K562 (cell line): ENCODE results near the gene KCNJ14. TPM values are rescaled to one million over a fixed set of nuclear protein-coding genes. Genes with fewer than 3 reads are reported as not detected.

Source experiments
- CAMTA2 ChIP-seq: fragments of 250-450 bp; sonication (Bioruptor Pico); conservative IDR thresholded peaks from 2 replicates; pipeline ENCODE4 v1.5.1; 2022
- ESRRA ChIP-seq: fragments of 450-650 bp; IDR thresholded peaks from 2 replicates; pipeline ENCODE4 v1.6.1; 2014; ENCODE audit warnings: low read depth, mild to moderate bottlenecking, moderate library complexity, borderline replicate concordance
- MXI1 ChIP-seq: IDR thresholded peaks from 2 replicates; pipeline ENCODE4 v1.6.1; 2011; ENCODE audit warnings: low read depth, mild to moderate bottlenecking, improper control_type of control experiment, low read length
- SLC30A9 ChIP-seq: fragments of 250-450 bp; sonication (Bioruptor Pico); IDR thresholded peaks from 2 replicates; pipeline ENCODE4 v1.8.0; 2022; ENCODE audit warnings: mild to moderate bottlenecking, moderate library complexity
- ZEB2 ChIP-seq: fragments of 450-650 bp; IDR thresholded peaks from 2 replicates; pipeline ENCODE4 v1.6.1; 2016
- ZNF282 ChIP-seq: sonication (generic); formaldehyde crosslinking; IDR thresholded peaks from 2 replicates; pipeline ENCODE4 v1.8.1; 2023; ENCODE audit warnings: missing genetic modification reagents
- polyA plus RNA-seq, 8 experiments: library from polyadenylated mRNA; depleted of rRNA in 4 of 8; stranded (reverse) in 5 of 8; unstranded in 3 of 8; fragments of >200 nt; fragmentation: Nextera tagmentation in 2 of 8; fragmentation: Illumina TruSeq in 1 of 8; extraction: Ambion mirVana in 2 of 8; extraction: Trizol in 1 of 8; gene quantifications; 2 replicates each; pipeline versions ENCODE4 v1.2.1 to v1.2.3, GENCODE V29; 2011 to 2014; ENCODE audit warnings: inconsistent platforms in 1 of 8, missing spikeins in 1 of 8
- total RNA-seq, 7 experiments: library from RNA; depleted of rRNA in 6 of 7; stranded (reverse); fragments of >200 nt in 6 of 7; fragmentation: Illumina TruSeq in 2 of 7; extraction: Trizol in 2 of 7; gene quantifications; 2 replicates each; pipeline versions ENCODE4 v1.2.1 to v1.2.3, GENCODE V29; 2011 to 2021; ENCODE audit warnings: low replicate concordance in 1 of 7
- TF ChIP-seq, protein P1 (sequence below): sonication (generic); formaldehyde crosslinking; IDR thresholded peaks from 2 replicates; pipeline ENCODE4 v1.8.1; 2023; ENCODE audit warnings: mild to moderate bottlenecking, missing genetic modification reagents
- TF ChIP-seq, protein P2 (sequence below), 2 experiments: fragments of 450-650 bp; IDR thresholded peaks; 2 replicates each; pipeline ENCODE4 v1.6.1; 2016

The KCNJ14 gene
- total and polyA plus RNA-seq, 9 of the 15 experiments (the other 6 are each of a cell fraction or from before 2014, with no cell fraction given), result 0.15 to 1.6 (median 0.49) TPM

DNA sequence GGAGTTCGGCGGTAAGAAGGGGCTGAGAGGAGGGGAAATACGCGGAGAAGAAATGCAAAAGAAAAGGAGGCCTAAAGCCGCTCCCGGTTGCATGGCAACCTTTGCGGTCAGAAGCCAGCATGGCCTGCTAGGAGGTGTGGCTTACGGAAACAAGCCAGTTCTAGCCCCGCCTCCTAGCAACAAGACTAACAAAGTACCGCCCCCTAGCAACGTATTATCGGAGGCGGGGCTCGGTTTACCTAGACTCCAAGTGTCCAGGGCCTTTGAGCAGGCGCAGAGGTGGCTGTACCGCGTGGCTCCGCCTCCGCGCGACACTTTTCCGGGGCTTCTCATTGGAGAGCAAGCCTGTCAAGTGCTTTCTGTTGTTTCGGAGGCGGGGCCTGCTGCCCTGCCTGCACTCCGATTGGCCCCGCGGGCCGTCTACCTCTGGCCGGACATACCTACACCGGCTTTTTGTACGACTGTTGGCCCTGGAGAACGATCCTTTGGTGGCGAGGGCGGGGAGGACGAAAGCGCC lies 13.5 kb downstream of the KCNJ14 start (continued):
- TF ChIP-seq, protein P1, sequence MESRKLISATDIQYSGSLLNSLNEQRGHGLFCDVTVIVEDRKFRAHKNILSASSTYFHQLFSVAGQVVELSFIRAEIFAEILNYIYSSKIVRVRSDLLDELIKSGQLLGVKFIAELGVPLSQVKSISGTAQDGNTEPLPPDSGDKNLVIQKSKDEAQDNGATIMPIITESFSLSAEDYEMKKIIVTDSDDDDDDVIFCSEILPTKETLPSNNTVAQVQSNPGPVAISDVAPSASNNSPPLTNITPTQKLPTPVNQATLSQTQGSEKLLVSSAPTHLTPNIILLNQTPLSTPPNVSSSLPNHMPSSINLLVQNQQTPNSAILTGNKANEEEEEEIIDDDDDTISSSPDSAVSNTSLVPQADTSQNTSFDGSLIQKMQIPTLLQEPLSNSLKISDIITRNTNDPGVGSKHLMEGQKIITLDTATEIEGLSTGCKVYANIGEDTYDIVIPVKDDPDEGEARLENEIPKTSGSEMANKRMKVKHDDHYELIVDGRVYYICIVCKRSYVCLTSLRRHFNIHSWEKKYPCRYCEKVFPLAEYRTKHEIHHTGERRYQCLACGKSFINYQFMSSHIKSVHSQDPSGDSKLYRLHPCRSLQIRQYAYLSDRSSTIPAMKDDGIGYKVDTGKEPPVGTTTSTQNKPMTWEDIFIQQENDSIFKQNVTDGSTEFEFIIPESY (CRISPR knock-in tag), result no peak
- TF ChIP-seq ZNF282 (CRISPR knock-in tag) (no peak), SLC30A9 (CRISPR knock-in tag) (no peak), ESRRA (peak; percentile 96; the same call in 1 of the 2 replicates), MXI1 (peak; percentile 99), ZEB2 (no peak), CAMTA2 (no peak)
- TF ChIP-seq, protein P2, sequence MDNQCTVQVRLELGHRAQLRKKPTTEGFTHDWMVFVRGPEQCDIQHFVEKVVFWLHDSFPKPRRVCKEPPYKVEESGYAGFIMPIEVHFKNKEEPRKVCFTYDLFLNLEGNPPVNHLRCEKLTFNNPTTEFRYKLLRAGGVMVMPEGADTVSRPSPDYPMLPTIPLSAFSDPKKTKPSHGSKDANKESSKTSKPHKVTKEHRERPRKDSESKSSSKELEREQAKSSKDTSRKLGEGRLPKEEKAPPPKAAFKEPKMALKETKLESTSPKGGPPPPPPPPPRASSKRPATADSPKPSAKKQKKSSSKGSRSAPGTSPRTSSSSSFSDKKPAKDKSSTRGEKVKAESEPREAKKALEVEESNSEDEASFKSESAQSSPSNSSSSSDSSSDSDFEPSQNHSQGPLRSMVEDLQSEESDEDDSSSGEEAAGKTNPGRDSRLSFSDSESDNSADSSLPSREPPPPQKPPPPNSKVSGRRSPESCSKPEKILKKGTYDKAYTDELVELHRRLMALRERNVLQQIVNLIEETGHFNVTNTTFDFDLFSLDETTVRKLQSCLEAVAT (IDR thresholded peaks at IDR 0.05), result peak in 1 of 2 experiments; percentile 90; a peak in 2 of 4 replicates
- TF ChIP-seq, all 486 proteins: peak for 40
